AG09309 (cell line): ENCODE measurements around the gene CYB561D2.

Source experiments
- DNase-seq: peaks from one replicate; pipeline ENCODE4 v3.0.0-alpha.2; 2010; ENCODE audit warnings: low read depth
- H3K4me3 ChIP-seq: 2 replicates; pipeline ENCODE4 v1.5.1; 2011; ENCODE audit warnings: mild to moderate bottlenecking, low read depth, low read length, moderate library complexity; ENCODE audit not compliant: control insufficient read depth
- TF ChIP-seq, protein P1 (sequence below): IDR thresholded peaks from 2 replicates; pipeline ENCODE4 v1.5.1; 2011; ENCODE audit warnings: mild to moderate bottlenecking, low read depth, low read length, inconsistent platforms; ENCODE audit not compliant: insufficient read depth, control insufficient read depth; ENCODE audit errors: missing control alignments

Gene CYB561D2

DNA sequence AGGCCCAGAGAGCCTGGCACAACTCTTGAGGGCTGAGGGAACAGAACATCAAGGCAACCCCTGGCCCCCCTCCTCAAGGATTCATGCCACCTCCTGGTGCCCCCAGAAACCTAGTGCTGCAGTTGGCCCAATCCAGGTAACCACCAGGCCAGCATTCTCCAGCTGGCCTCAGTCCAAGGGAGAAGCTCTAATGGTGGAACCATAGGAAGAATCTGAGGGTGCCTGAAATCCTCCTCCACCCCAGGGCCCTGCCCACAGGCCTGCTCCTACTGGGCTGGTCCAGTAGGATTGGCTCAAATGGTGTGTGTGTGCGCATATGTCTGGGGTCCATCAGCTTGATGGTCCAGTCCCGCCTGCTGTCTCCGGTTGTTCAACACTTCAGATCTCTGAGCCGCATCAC is 35.8 kb upstream of the CYB561D2 start:
- TF ChIP-seq, protein P1, sequence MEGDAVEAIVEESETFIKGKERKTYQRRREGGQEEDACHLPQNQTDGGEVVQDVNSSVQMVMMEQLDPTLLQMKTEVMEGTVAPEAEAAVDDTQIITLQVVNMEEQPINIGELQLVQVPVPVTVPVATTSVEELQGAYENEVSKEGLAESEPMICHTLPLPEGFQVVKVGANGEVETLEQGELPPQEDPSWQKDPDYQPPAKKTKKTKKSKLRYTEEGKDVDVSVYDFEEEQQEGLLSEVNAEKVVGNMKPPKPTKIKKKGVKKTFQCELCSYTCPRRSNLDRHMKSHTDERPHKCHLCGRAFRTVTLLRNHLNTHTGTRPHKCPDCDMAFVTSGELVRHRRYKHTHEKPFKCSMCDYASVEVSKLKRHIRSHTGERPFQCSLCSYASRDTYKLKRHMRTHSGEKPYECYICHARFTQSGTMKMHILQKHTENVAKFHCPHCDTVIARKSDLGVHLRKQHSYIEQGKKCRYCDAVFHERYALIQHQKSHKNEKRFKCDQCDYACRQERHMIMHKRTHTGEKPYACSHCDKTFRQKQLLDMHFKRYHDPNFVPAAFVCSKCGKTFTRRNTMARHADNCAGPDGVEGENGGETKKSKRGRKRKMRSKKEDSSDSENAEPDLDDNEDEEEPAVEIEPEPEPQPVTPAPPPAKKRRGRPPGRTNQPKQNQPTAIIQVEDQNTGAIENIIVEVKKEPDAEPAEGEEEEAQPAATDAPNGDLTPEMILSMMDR = no peak
- DNase-seq = no peak
- H3K4me3 ChIP-seq = no peak overlapping the region

DNA sequence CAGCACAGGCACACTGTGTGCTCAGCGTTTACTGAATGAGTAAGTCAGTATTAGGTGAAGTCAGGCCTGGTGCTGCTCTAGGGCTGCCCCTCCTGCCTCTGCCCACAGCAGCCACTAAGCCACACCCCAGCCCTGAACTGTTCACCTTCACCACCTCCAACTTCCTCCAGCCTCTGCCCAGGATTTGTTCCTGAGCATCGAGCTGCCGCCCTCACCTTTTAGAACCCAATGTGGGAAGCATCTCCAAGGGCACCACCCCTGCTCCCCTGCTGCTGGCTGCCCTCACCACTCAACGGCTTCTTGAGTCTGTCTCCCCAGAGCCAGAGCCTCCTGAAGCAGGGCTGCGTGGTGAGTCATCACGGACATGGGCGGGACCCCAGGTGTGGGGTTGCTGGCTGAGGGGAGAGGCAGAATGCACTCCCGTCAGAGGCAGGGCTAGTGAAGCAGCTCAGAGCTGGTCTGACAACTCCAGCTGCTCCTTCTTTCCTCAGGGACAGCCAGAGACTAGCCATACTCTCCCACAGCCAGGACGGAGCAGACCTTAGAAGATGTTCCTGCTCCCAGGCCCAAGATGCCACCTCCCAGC is 33.9 kb upstream of the CYB561D2 start:
- no peak overlapping the region for H3K4me3 ChIP-seq
- no peak for DNase-seq
- TF ChIP-seq, protein P1 = no peak

DNA sequence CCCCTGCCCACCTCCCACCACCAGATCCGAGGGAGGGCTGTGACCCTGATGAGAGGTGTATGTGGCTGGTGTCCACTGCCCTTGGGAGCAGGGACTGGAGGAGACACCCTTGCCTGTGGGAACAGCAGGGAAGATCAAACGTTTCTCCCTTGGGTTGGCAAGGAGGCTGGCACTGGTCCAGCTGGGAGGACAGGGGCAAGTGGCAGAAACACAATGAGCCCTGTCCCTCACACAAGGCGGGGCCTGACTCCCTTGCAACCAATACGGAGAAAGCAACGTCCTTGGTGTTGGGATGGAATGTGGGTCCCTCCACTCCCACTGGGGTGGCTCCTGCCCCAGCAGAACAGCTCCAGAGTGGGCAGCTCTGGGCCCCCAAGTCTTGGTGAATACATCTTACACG is 33.4 kb upstream of the CYB561D2 start:
- DNase-seq = no peak
- TF ChIP-seq, protein P1 = no peak
- H3K4me3 ChIP-seq = no peak overlapping the region

DNA sequence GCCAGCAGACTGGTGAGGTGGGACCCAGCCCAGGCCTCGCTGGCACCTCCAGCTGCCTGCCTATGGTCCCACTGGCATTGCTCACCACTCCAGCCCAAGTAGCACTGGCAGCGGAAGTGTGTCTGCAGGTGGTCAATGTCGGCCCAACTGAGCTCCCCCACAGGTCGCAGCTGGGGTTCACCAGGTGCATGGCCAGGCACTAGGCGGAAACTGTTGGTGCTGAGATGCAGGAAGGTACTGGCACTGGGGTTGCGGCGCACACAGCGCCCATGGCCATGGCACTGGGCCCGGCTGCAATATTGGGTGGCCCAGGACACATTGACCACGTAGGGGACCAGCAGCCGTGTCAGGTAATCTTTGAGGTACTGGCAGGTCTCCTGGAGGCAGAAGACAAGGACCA is 32.5 kb upstream of the CYB561D2 start:
- DNase-seq = no peak
- H3K4me3 ChIP-seq = no peak overlapping the region
- TF ChIP-seq, protein P1 = no peak

DNA sequence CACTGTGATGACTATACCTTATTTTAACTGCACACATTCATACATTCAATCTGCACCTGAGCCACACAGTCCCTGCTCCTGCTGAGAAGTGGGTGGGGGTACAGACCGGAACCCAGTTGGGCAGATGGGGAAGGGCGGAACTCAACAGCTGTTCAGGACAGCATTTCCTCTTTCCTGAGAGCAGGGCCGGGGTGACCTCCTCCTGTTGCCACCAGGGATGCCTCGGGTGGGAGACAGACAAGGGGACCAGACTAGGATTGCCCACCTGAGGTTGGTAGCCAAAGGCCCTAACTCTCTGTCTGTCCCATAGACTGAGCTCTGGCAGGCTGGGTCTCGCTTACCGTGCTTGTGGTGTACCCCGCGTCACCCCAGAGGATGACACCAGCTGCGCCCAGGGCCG is 32.0 kb upstream of the CYB561D2 start:
- no peak for DNase-seq
- TF ChIP-seq, protein P1 = no peak
- no peak overlapping the region for H3K4me3 ChIP-seq

DNA sequence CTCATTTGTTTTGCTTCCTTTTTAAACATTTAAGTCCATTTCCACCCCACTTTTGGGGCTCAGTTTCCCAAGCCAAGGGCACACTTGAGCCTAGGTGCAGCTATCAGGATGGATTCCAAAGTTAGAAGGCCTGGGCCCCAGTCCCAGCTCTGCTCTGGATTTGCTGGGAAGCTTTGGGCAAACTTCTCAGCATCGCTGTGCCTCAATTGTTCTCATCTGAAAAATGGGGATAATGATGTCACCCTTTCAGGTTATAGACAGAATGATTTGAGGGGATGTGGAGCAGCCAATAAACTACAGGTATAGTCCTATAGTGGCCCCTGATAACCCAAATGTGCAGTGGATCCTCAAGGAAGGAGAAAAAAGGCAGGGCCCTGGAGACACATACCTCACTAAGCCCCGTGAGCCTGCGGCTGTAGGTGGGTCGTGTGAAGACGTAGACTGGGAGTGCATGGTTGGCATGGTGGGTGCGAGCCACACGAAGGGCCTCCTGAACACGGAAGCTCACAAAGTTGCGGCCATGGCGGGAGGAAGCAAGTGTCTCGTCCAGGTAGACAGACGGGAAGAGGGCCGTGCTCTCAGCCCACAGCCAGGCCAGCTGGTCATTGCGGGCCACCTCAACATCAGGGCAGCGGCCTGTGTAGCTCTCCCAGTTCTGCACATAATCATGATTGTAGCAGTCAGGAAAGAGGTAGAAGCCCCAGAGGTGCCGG is 31.3 kb upstream of the CYB561D2 start:
- H3K4me3 ChIP-seq = no peak overlapping the region
- no peak for DNase-seq
- TF ChIP-seq, protein P1 = no peak
